A673 (cell line): ENCODE measurements around the gene HOMEZ.

ENCODE experiments used
- CTCF ChIP-seq: fragments of 300-800, 200-600 bp; sonication (generic); conservative IDR thresholded peaks from 2 replicates; pipeline ENCODE4 v1.5.1; 2017; ENCODE audit warnings: low read depth, mild to moderate bottlenecking, antibody characterized with exemption, low read length, moderate library complexity, mixed read lengths
- EZH2 ChIP-seq: fragments of 200-600 bp; sonication (generic); IDR thresholded peaks from 2 replicates; pipeline ENCODE4 v1.6.1; 2017; ENCODE audit warnings: borderline replicate concordance, low read depth, mild to moderate bottlenecking, mixed read lengths, antibody characterized with exemption, low read length; ENCODE audit not compliant: poor library complexity, severe bottlenecking

DNA sequence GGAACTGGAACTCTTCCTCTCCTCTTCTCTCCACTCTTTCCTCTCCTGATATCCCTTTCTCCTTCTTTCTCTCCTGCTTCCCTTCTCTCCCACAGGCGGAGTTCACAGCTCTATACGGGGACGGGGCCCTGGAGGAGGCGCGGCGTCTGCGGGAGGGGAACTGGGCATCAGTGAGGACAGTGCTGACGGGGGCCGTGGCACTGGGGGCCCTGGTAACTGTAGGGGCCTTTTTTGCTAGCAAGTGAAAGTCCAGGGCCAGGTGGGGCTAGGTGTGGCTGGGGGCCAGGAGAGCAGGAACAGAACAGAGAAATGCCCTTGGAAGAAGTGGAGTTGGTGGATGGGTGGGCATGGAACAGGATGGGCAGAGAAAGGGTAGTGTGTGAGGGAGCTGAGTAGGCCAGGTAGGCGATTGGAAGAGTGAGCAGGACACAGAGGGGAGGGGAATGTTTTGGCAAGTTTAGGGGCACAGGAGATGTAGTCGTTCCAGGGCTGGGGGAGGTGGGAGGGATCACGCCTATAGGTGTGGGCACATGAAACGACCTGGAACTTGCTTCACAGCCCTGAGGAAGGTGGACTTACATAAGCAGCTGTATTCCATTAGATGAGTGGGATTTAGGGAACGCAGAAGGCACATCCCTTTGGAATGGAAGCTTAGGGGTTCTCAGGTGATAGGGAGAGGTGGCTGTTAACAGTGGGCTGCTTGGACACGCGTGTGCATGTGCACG lies 23.0 kb upstream of the HOMEZ start:
- TF ChIP-seq CTCF (no peak), EZH2 (no peak)
